ENCODE results near the gene FAM210B. TPM values are rescaled to one million over a fixed set of nuclear protein-coding genes. Genes with fewer than 3 reads are reported as not detected.
"Not testable (repeated sequence)": the region's sequence is repeated elsewhere in the genome, so short reads cannot be mapped to it uniquely, and the experiment has no call there.

FAM210B gene, protein sequence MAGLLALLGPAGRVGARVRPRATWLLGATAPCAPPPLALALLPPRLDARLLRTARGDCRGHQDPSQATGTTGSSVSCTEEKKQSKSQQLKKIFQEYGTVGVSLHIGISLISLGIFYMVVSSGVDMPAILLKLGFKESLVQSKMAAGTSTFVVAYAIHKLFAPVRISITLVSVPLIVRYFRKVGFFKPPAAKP
- 106 and 110 TPM in 2 replicates for total RNA-seq (2014; rRNA removed; shearing (Covaris generic))

DNA sequence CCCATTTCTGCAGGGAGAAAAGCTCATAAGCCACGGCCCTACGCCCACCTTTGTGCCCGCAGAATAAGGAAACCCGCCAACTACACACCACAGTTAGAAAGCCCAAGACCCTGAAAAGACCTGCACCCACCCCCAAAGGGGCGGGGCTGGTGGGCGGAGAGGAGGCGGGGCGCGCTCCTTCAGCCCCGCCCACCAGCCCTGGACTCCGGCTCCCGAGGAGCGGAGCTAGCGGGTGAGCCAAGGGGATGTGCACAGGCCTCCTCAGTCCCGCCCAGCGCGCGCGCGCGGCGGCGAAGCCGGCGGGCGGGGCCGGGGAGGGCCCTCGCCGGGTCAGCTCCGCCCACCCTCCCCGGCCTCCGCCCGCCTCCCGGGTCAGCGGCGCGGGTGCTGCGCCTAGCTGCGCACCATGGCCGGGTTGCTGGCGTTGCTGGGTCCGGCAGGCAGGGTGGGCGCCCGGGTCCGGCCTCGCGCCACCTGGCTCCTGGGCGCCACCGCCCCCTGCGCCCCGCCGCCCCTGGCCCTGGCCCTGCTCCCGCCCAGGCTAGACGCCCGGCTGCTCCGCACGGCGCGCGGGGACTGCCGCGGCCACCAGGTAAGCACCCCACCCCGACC lies at the start of gene FAM210B:
Gene FAM210B, plus strand, starts transcription at position 375 of the 612 bp plus-strand sequence. Its CDS starts 32 bp downstream, at position 407.
- peak within 1 kb of the TSS; percentile 78 for H3K27ac ChIP-seq
- H3K9me3 ChIP-seq (replicated peaks) = no peaks in the 10 kb centered on the region
- peaks cover 7% of the 10 kb centered on the region for H3K27me3 ChIP-seq
- H3K36me3 ChIP-seq = no peaks in the 10 kb centered on the region
- H3K4me3 ChIP-seq = peak within 1 kb of the TSS; percentile 73
- DNase-seq = peak; percentile 99
- H3K4me1 ChIP-seq = peaks cover 20% of the 10 kb centered on the region

DNA sequence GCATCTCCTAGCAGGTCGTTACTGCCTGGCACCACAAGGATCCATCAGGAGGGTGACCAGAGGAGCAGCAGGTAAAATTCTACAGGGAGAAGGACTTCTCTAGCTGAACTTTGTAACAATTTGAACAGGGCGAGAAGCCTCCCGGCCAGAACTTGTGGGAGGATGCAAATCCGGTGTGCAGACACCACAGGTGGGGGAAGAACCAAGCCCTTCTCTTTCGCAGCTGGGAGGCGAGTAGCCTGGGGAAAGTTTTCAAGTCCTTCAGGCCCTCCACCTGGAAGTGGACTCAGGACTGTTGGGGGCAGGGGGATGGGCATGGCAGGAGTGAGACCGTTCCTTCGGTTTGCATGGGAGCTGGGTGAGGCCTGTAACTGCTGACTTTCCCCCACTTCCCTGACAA lies 42.7 kb upstream of the FAM210B start:
- no peak overlapping the region for H3K27ac ChIP-seq
- no peak overlapping the region for H3K4me3 ChIP-seq
- DNase-seq = no peak

DNA sequence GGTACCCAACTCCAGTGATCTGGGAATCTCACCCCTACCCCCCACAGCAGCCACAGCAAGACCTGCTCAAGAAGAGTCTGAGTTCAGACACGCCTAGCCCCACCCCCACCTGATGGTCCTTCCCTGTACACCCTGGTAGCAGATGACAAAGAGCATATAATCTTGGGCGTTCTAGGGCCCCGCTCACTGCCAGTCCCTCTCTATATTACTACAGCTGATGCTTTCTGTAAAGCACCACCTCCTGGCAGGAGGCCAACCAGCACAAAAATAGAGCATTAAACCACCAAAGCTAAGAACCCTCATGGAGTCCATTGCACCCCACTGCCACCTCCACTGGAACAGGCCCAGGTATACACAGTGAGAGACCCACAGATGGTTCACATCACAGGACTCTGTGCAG lies 42.3 kb upstream of the FAM210B start:
- DNase-seq = no peak
- H3K27ac ChIP-seq = no peak overlapping the region
- no peaks in the 10 kb centered on the region for H3K9me3 ChIP-seq (replicated peaks)
- no peaks in the 10 kb centered on the region for H3K36me3 ChIP-seq
- H3K4me1 ChIP-seq = no peaks in the 10 kb centered on the region
- no peaks in the 10 kb centered on the region; the same call in 1 of the 2 replicates for H3K27me3 ChIP-seq
- no peak overlapping the region for H3K4me3 ChIP-seq

More for the DNA sequence above, 42.7 kb upstream of the FAM210B start:
- H3K36me3 ChIP-seq = no peaks in the 10 kb centered on the region
- H3K27me3 ChIP-seq = no peaks in the 10 kb centered on the region; the same call in 1 of the 2 replicates
- H3K9me3 ChIP-seq (replicated peaks) = no peaks in the 10 kb centered on the region
- no peaks in the 10 kb centered on the region for H3K4me1 ChIP-seq

DNA sequence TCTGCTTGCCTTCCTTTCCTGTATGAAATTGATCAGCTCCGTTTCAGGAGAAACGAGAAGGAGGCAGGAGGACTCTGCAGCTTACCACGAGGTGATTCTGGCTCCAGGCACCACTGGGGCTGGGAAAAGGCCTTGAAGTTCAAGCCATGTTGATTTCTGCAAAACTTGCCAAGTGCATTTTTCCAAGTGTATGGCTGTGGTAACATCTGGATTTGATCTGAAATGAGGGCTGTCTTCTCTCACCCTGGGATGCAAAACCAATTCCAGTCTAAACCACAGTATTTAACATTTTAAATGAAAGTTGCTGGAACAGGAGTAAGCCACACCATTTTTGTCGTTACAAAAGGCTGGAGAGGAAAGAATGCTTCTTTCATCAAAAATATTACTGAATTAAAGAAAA lies 36.1 kb upstream of the FAM210B start:
- H3K9me3 ChIP-seq (replicated peaks) = no peaks in the 10 kb centered on the region

DNA sequence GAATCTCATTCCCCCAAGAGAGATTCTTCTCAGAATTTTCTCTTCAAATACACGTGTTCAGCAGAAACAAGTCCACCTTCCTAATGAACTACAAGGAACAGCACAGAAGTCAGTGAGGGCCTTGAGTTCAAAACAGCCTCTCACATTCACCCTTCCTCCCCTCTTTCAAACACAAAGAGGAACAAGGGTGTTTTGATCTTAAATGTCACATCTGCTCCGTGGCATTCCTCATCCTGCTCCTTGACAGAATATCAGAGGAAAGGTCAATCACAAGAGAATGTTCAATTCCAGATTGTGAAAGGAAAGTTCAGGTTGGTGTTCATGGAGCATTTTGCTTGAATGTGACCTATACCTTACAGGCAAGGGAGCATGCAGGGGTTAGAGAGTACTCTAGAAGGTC lies 35.6 kb upstream of the FAM210B start:
- Histone ChIP-seq H3K27me3 (no peaks in the 10 kb centered on the region), H3K9me3 (replicated peaks) (no peaks in the 10 kb centered on the region), H3K4me3 (no peak overlapping the region), H3K4me1 (no peaks in the 10 kb centered on the region), H3K36me3 (no peaks in the 10 kb centered on the region), H3K27ac (no peak overlapping the region)
- no peak for DNase-seq

More for the DNA sequence above, 36.1 kb upstream of the FAM210B start:
- no peak for DNase-seq
- Histone ChIP-seq H3K36me3 (no peaks in the 10 kb centered on the region), H3K4me1 (no peaks in the 10 kb centered on the region), H3K27me3 (no peaks in the 10 kb centered on the region), H3K27ac (no peak overlapping the region), H3K4me3 (no peak overlapping the region)

DNA sequence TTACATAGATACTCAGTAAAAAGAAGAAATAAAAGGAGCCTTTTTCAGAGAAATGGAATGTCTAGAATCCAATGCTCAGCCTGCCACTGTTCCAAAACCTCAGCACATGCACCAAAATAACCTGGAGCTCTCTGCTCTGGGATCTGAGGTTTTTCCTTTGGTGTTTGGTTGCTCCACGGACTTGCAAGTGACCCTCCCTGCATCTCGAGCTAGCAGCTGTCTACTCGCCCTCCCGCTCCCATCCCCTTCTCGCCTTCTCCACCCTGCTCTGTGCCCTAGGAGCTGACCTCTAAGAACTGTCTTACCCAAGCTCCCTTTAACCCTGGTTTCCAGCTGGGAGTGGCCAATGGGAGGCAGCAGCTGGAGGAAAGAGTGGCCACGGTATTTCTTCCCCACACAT lies 35.1 kb upstream of the FAM210B start:
- no peaks in the 10 kb centered on the region for H3K9me3 ChIP-seq (replicated peaks)
- DNase-seq = no peak

DNA sequence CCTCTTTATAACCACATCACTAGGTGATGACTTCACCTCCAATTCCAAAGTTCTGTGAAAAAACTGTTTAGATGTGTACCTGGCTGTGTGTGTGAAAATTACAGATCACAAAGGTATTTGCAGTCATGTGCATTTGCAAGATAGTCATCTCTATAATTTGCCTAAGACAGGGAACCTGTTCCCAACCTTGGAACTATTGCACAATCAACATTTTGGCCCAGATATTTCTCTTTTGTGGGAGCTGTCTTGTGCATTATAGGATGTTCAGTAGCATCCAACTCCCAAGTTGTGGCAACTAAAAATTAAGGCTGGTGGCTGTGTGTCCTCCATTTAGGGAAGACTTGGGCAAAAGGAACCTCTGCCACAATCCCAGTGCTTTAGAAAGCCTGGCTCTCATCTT lies 34.0 kb upstream of the FAM210B start:
- Histone ChIP-seq H3K36me3 (no peaks in the 10 kb centered on the region), H3K4me1 (no peaks in the 10 kb centered on the region), H3K27ac (no peak overlapping the region), H3K9me3 (replicated peaks) (no peaks in the 10 kb centered on the region), H3K27me3 (no peaks in the 10 kb centered on the region), H3K4me3 (no peak overlapping the region)
- no peak for DNase-seq

More for the DNA sequence above, 35.1 kb upstream of the FAM210B start:
- Histone ChIP-seq H3K27me3 (no peaks in the 10 kb centered on the region), H3K4me1 (no peaks in the 10 kb centered on the region), H3K36me3 (no peaks in the 10 kb centered on the region), H3K4me3 (no peak overlapping the region), H3K27ac (no peak overlapping the region)

DNA sequence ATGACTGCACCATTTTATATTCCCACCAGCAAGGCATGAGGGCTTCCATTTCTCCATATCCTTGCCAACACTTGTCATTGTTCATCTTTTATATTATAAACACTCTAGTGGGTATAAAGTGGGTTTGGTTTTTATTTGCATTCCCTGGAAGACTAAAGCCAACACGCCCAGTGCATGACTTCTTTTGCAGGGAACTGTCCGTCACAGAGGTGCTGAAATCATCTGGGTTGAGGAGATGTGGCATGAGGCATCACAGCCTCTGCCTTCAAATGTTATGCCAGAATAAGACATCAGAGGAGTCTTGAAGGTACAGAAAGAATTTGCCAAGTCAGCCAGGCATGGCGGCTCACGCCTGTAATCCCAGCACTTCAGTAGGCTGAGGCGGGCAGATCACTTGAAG lies 29.9 kb upstream of the FAM210B start:
- DNase-seq = peak; percentile 64 to 74
- H3K27me3 ChIP-seq = no peaks in the 10 kb centered on the region
- no peaks in the 10 kb centered on the region for H3K4me1 ChIP-seq
- H3K9me3 ChIP-seq (replicated peaks) = no peaks in the 10 kb centered on the region; the same call in 1 of the 2 replicates
- no peaks in the 10 kb centered on the region for H3K36me3 ChIP-seq
- no peak overlapping the region for H3K4me3 ChIP-seq
- no peak overlapping the region for H3K27ac ChIP-seq

DNA sequence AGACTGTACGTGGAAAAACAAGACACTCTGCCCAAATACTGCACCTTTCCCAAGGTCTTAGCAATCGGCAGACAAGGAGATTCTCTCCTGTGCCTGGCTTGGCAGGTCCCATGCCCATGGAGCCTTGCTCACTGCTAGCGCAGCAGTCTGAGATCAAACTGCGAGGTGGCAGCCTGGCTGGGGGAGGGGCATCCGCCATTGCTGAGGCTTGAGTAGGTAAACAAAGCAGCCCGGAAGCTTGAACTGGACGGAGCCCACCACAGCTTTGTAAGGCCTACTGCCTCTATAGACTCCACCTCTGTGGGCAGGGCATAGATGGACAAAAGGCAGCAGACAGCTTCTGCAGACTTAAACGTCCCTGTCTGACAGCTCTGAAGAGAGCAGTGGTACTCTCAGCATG lies 22.1 kb upstream of the FAM210B start:
- not testable (repeated sequence) for H3K27ac ChIP-seq, DNase-seq

DNA sequence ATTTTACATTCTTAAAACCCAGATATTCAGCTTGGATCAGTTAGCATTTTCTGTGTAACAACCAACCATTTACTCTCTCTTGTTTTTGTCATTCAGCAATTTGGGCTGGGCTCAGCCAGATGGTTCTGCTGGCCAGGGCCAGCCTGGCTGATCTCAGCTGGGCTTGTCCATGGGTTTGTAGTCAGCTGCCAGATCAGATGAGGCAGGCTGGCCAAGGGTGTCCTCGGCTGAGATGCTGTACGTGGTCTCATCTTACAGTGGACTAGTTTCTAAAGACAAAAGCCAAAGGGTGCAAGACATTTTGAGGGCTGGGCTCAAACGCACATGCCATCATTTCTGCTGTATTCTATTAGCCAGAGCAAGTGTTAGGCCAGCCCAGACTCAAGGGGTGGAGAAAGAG lies 16.0 kb upstream of the FAM210B start:
- peaks cover 5% of the 10 kb centered on the region; the same call in 1 of the 2 replicates for H3K27me3 ChIP-seq
- H3K4me1 ChIP-seq = no peaks in the 10 kb centered on the region
- no peak overlapping the region for H3K27ac ChIP-seq
- H3K9me3 ChIP-seq (replicated peaks) = no peaks in the 10 kb centered on the region
- H3K36me3 ChIP-seq = no peaks in the 10 kb centered on the region
- no peak overlapping the region for H3K4me3 ChIP-seq
- no peak for DNase-seq

More for the DNA sequence above, 22.1 kb upstream of the FAM210B start:
- not testable (repeated sequence) for H3K4me3 ChIP-seq; H3K27me3 ChIP-seq; H3K9me3 ChIP-seq (replicated peaks); H3K36me3 ChIP-seq; H3K4me1 ChIP-seq

DNA sequence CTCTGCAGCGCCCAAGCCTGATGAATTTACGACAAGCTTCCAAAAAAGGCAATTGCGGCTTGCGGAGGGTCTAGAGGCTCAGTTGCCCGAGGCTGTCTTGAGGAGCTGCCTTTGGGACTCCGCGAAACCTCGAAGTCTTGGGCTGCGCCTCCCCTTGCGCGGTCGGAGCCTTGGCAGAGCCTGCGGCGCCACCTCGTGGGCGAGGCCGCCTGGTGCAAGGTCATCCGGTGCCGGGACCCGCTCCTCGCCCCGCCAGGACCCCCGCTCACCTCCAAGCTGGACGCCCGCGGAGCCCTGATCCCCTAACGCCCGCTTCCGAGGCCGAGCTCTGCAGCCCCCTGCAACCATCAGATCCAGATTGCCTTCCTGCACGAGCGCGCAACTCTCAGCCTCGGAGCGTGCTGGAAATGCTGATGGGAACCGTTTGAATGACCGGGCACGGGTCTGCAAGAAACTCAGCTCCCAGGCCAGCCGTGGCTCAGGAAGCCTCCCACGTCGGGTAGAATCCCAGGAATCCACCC lies 14.9 kb upstream of the FAM210B start:
- DNase-seq = no peak
- Histone ChIP-seq H3K27me3 (peaks cover 14% of the 10 kb centered on the region), H3K4me1 (no peaks in the 10 kb centered on the region), H3K36me3 (no peaks in the 10 kb centered on the region), H3K4me3 (no peak overlapping the region), H3K27ac (no peak overlapping the region), H3K9me3 (replicated peaks) (no peaks in the 10 kb centered on the region)

DNA sequence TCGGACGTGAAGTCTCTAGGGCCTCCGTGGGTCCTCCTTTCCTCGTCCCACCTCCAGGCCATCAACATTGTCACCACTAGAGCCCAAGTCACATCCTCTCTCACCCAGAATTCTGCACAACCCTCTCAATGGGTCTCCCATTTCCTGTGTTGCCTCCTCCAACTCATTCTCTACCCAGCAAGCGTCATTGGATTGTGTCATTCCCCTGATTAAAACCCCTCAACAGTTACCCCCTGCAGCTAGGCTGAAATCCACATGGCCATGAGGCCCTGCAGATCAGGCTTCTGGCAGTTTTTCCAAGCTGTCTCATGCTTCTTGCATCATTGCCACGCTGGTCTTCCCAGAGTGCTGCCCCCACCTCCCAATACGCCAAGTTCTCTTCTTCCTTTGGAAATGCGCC lies 12.9 kb upstream of the FAM210B start:
- peaks cover 14% of the 10 kb centered on the region for H3K27me3 ChIP-seq
- DNase-seq = no peak
- H3K27ac ChIP-seq = no peak overlapping the region
- H3K9me3 ChIP-seq (replicated peaks) = no peaks in the 10 kb centered on the region; the same call in 1 of the 2 replicates
- no peaks in the 10 kb centered on the region for H3K36me3 ChIP-seq
- H3K4me3 ChIP-seq = no peak overlapping the region
- H3K4me1 ChIP-seq = no peaks in the 10 kb centered on the region

DNA sequence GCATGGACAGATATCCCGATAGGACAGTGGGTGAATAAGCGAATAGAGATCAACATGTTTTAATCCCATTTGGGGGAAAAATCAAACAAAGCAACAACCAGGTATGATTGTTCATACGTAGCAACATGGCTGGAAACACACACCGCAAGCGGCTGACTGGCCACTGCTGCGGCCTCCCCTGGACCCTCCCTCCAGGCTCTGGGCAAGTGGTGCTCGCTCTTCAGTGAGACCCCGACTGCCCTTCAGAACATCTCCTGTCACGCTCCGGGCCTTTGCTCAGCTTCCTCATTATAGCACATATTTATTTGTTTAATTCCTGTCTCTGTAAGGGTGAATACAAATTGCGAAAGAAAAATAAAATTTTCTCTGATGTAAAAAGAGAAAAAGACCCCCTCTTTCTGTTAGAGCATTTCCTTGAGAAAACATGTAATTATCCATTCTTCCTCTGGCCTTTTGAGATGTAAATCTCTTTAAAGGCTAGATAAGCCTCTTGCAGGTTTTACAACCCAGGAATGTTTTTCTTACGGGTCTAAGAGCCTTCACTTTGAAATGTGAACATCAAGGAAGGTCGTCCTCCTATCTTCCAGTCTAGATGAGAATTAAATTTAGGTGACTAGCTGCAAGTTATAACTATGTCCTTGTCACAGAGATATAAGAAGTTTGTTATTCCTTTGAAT lies 11.0 kb upstream of the FAM210B start:
- DNase-seq = no peak
- H3K36me3 ChIP-seq = no peaks in the 10 kb centered on the region
- H3K4me3 ChIP-seq = no peak overlapping the region

DNA sequence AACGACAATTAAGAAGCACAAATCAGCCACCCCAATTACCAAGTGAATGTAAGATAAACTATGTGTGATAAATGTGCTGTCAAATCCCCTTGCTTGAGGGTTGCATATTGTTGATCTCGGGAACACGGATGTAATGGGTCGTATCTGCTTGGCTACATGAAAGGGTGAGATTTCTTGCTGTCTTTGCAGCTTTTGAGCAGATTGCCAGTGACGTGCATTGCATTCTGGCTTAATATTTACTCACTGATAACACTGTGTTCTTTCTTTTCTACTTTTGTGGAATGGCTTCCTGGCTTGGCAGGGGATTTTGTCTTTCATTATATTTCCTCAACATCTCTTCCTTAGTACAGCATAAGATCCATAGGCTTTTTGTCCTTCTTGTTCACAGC lies 10.5 kb upstream of the FAM210B start:
- no peak overlapping the region for H3K27ac ChIP-seq
- H3K9me3 ChIP-seq (replicated peaks) = no peaks in the 10 kb centered on the region; the same call in 1 of the 2 replicates
- peaks cover 14% of the 10 kb centered on the region for H3K27me3 ChIP-seq
- no peaks in the 10 kb centered on the region for H3K4me1 ChIP-seq
- H3K4me3 ChIP-seq = no peak overlapping the region
- no peaks in the 10 kb centered on the region for H3K36me3 ChIP-seq
- DNase-seq = no peak

More for the DNA sequence above, 11.0 kb upstream of the FAM210B start:
- Histone ChIP-seq H3K9me3 (replicated peaks) (no peaks in the 10 kb centered on the region; the same call in 1 of the 2 replicates), H3K27ac (no peak overlapping the region), H3K27me3 (peaks cover 14% of the 10 kb centered on the region), H3K4me1 (no peaks in the 10 kb centered on the region)

DNA sequence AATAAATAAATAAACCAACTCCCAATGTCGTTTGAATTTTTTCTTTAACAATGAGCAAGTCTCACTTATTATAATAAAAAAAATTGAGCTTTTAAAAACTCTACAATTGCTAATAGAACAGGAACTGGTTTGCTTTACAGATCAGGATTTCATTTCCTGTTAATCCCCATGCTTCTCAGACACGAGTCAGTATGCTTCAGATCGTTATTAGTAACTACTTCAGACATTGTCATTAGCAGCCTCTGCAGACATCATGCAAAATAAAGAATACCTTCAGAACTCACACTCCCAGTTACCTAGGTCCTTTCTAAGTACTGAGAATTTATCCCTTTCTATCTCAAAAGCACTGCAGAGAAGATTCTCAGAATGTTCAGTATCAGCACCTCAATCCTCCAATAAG lies 10.0 kb upstream of the FAM210B start:
- H3K9me3 ChIP-seq (replicated peaks) = no peaks in the 10 kb centered on the region; the same call in 1 of the 2 replicates
- peaks cover 19% of the 10 kb centered on the region for H3K27me3 ChIP-seq
- no peak for DNase-seq
- no peak overlapping the region for H3K4me3 ChIP-seq
- no peaks in the 10 kb centered on the region for H3K36me3 ChIP-seq
- H3K27ac ChIP-seq = no peak overlapping the region
- no peaks in the 10 kb centered on the region for H3K4me1 ChIP-seq
